Measurements from ENCODE around the gene FYB1. TPM values are rescaled to one million over a fixed set of nuclear protein-coding genes. Genes with fewer than 3 reads are reported as not detected.

Gene FYB1
- total and polyA plus RNA-seq, 2 of the 8 experiments (the other 6 are each of a cell fraction or from before 2014, with no cell fraction given) = not detected

GRCh38 chr5:39253196-39253595, 33.8 kb upstream of the FYB1 start:
- POLR2A ChIA-PET (ENCODE audit: partially characterized antibody) = no interaction called here

More at GRCh38 chr5:39253196-39253595, 33.8 kb upstream of the FYB1 start:
- no peak overlapping the region for H2BK15ac ChIP-seq (ENCODE audit: low read length)
- H3K4me3 ChIP-seq (ENCODE audit: extremely low read depth in 1 of 4, insufficient read depth in 2 of 4, low read depth in 3 of 4, low read length in 4 of 4) = no peak overlapping the region
- H4K91ac ChIP-seq (replicated peaks; ENCODE audit: insufficient read length, low read length) = no peak overlapping the region
- no peaks in the 10 kb centered on the region; a peak in 1 of 4 replicates for H3K9me3 ChIP-seq (ENCODE audit: insufficient read depth in 2 of 2, low read depth in 1 of 2, low read length in 1 of 2)
- H4K5ac ChIP-seq (ENCODE audit: insufficient read length, low read depth, low read length) = no peak overlapping the region
- no peak overlapping the region for H3K4me2 ChIP-seq (ENCODE audit: insufficient read depth in 1 of 2, low read depth in 2 of 2, low read length in 2 of 2)
- DNase-seq (ENCODE audit: low read depth in 1 of 2, low spot score in 2 of 2) = no peak
- no peaks in the 10 kb centered on the region for H3K4me1 ChIP-seq (replicated peaks in 1 of 4; ENCODE audit: control insufficient read depth in 3 of 4, insufficient read depth in 4 of 4, low read length in 3 of 4)
- H4K20me1 ChIP-seq (replicated peaks in 1 of 2; ENCODE audit: control insufficient read depth in 1 of 2, insufficient read depth in 2 of 2, low read length in 2 of 2) = no peaks in the 10 kb centered on the region
- no peak overlapping the region for H3K14ac ChIP-seq (ENCODE audit: insufficient read length)
- no peak overlapping the region for H3K9ac ChIP-seq (replicated peaks in 1 of 4; ENCODE audit: extremely low read depth in 1 of 4, low read depth in 3 of 4, low read length in 3 of 4)
- H3K56ac ChIP-seq (replicated peaks; ENCODE audit: insufficient read length, low read depth, low read length) = no peak overlapping the region
- H3K23me2 ChIP-seq (ENCODE audit: low read depth, low read length) = no peaks in the 10 kb centered on the region; the same call in 1 of the 2 replicates
- no peak overlapping the region for H2BK12ac ChIP-seq (ENCODE audit: low read depth, low read length)
- H3K18ac ChIP-seq (ENCODE audit: extremely low read depth, low read length) = no peak overlapping the region
- no peak overlapping the region for H2AK5ac ChIP-seq (ENCODE audit: low read depth, low read length)
- no peak overlapping the region for H3K27ac ChIP-seq (ENCODE audit: low read depth, low read length)
- no peaks in the 10 kb centered on the region for H3K27me3 ChIP-seq (replicated peaks in 1 of 4; ENCODE audit: control insufficient read depth in 3 of 4, extremely low read depth in 1 of 4, insufficient read depth in 3 of 4, low read length in 3 of 4)
- H3K4ac ChIP-seq (replicated peaks; ENCODE audit: insufficient read length, low read depth, low read length) = no peak overlapping the region
- H3K79me1 ChIP-seq (ENCODE audit: low read depth, low read length) = no peaks in the 10 kb centered on the region
- H3K36me3 ChIP-seq (ENCODE audit: control insufficient read depth in 2 of 4, insufficient read depth in 4 of 4, low read length in 3 of 4) = no peaks in the 10 kb centered on the region
- H2AFZ ChIP-seq (ENCODE audit: low read length) = no peak overlapping the region
- TF ChIP-seq EZH2 (IDR thresholded peaks at IDR 0.05; ENCODE audit: low read depth, low read length, severe bottlenecking) = no peak
- no peak for TF ChIP-seq BRCA1 (IDR thresholded peaks at IDR 0.05; ENCODE audit: low read depth, low read length)
- TF ChIP-seq POLR2A (IDR thresholded peaks at IDR 0.05; ENCODE audit: control extremely low read depth in 1 of 2, low read depth in 2 of 2, low read length in 2 of 2) = no peak
- TF ChIP-seq SRF (IDR thresholded peaks at IDR 0.05; ENCODE audit: low read depth, low read length) = no peak
- TF ChIP-seq, protein P1, sequence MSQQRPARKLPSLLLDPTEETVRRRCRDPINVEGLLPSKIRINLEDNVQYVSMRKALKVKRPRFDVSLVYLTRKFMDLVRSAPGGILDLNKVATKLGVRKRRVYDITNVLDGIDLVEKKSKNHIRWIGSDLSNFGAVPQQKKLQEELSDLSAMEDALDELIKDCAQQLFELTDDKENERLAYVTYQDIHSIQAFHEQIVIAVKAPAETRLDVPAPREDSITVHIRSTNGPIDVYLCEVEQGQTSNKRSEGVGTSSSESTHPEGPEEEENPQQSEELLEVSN (IDR thresholded peaks at IDR 0.05) = no peak
- TF ChIP-seq RBBP5 (IDR thresholded peaks at IDR 0.05; ENCODE audit: borderline replicate concordance, low read depth, low read length) = no peak
- TF ChIP-seq ASH2L (IDR thresholded peaks at IDR 0.05; ENCODE audit: low read length) = no peak
- no peak for TF ChIP-seq ZNF274 (IDR thresholded peaks at IDR 0.05; ENCODE audit: borderline replicate concordance, extremely low read depth, low read length)
- H2BK20ac ChIP-seq (ENCODE audit: low read length) = no peak overlapping the region
- H3K79me2 ChIP-seq (ENCODE audit: control insufficient read depth in 1 of 2, insufficient read depth in 2 of 2, low read length in 2 of 2) = no peaks in the 10 kb centered on the region
- no peak overlapping the region for H3K23ac ChIP-seq (ENCODE audit: insufficient read length)
- FAIRE-seq = no peak
- CTCF ChIA-PET (ENCODE audit: partially characterized antibody) = no interaction called here
- no peak overlapping the region for H2BK120ac ChIP-seq (replicated peaks; ENCODE audit: low read depth, low read length)
- no peak overlapping the region for H4K8ac ChIP-seq (ENCODE audit: extremely low read depth, insufficient read depth, low read length)
- no peak overlapping the region for H2BK5ac ChIP-seq (ENCODE audit: low read depth, low read length)

Measured in H1 (cell line).